SK-N-SH (cell line): ENCODE data around the gene MAN2B1. TPM values are rescaled to one million over a fixed set of nuclear protein-coding genes. Genes with fewer than 3 reads are reported as not detected.

Experiments
- CTCF ChIA-PET: fragments of 300-600, 350-600 bp; formaldehyde crosslinking; extraction: SDS; loops from one replicate; lab custom pipeline; 2021; lab: Yijun Ruan, JAX
- POLR2A ChIA-PET: fragments of 350-600 bp; sonication (Branson Sonifier 250); formaldehyde crosslinking; extraction: SDS; loops from one replicate; lab custom pipeline; 2020; ENCODE audit warnings: antibody characterized with exemption, inconsistent platforms; lab: Yijun Ruan, JAX
- DNase-seq: peaks from one replicate; pipeline ENCODE4 v3.0.0; 2012
- H2AFZ ChIP-seq: fragments of 200-600 bp; sonication (generic); 2 replicates; pipeline ENCODE4 v1.8.1; 2016; ENCODE audit warnings: antibody characterized with exemption, mild to moderate bottlenecking, low read depth
- H3F3A ChIP-seq: fragments of 200-600 bp; sonication (generic); replicated peaks from 2 replicates; pipeline ENCODE3; 2016; ENCODE audit warnings: antibody characterized with exemption, mild to moderate bottlenecking; ENCODE audit not compliant: insufficient read depth
- H3K27ac ChIP-seq, 2 experiments: fragments of 200-500 bp in 1 of 2; fragments of 200-600 bp in 1 of 2; sonication (Bioruptor generic) in 1 of 2; sonication (generic), shearing (Covaris generic) in 1 of 2; 2 replicates each; pipeline versions ENCODE4 v1.5.1 to v1.6.1; 2014 to 2016; ENCODE audit warnings: low read depth in 2 of 2, inconsistent platforms in 1 of 2, low read length in 1 of 2, mild to moderate bottlenecking in 1 of 2, mixed read lengths in 1 of 2
- H3K27me3 ChIP-seq: fragments of 200-600 bp; sonication (generic), shearing (Covaris generic); 2 replicates; pipeline ENCODE4 v1.6.1; 2016; ENCODE audit warnings: mixed run types; ENCODE audit not compliant: insufficient read depth
- H3K36me3 ChIP-seq, 2 experiments: fragments of 200-500 bp in 1 of 2; fragments of 200-600 bp in 1 of 2; sonication (Bioruptor generic) in 1 of 2; sonication (generic) in 1 of 2; replicated peaks in 1 of 2; 2 replicates each; pipeline versions ENCODE3 to v1.5.1; 2014 to 2016; ENCODE audit warnings: low read length in 1 of 2, mild to moderate bottlenecking in 1 of 2; ENCODE audit not compliant: insufficient read depth in 2 of 2, control insufficient read depth in 1 of 2
- H3K4me1 ChIP-seq, 2 experiments: fragments of 200-500 bp in 1 of 2; fragments of 200-600 bp in 1 of 2; sonication (Bioruptor generic) in 1 of 2; sonication (generic), shearing (Covaris generic) in 1 of 2; 2 replicates each; pipeline versions ENCODE4 v1.5.1 to v1.6.1; 2014 to 2016; ENCODE audit warnings: low read depth in 1 of 2, low read length in 1 of 2, mixed run types in 1 of 2; ENCODE audit not compliant: insufficient read depth in 2 of 2, control insufficient read depth in 1 of 2
- H3K4me2 ChIP-seq: fragments of 200-600 bp; sonication (generic), shearing (Covaris generic); 2 replicates; pipeline ENCODE4 v1.6.1; 2017; ENCODE audit warnings: mixed run types
- H3K4me3 ChIP-seq, 2 experiments: fragments of 200-500 bp in 1 of 2; fragments of 200-600 bp in 1 of 2; sonication (Bioruptor generic) in 1 of 2; sonication (generic), shearing (Covaris generic) in 1 of 2; 2 replicates each; pipeline versions ENCODE4 v1.5.1 to v1.8.1; 2014 to 2016; ENCODE audit warnings: low read depth in 2 of 2, inconsistent platforms in 1 of 2, low read length in 1 of 2, mild to moderate bottlenecking in 1 of 2, mixed read lengths in 1 of 2, moderate library complexity in 1 of 2
- H3K79me2 ChIP-seq: fragments of 200-600 bp; sonication (generic); 2 replicates; pipeline ENCODE4 v1.8.1; 2017; ENCODE audit warnings: mild to moderate bottlenecking; ENCODE audit not compliant: insufficient read depth
- H3K9ac ChIP-seq: fragments of 200-600 bp; sonication (generic); 2 replicates; pipeline ENCODE4 v1.6.1; 2017; ENCODE audit warnings: mixed run types
- H3K9me2 ChIP-seq: fragments of 200-600 bp; sonication (generic); 2 replicates; pipeline ENCODE4 v1.6.1; 2017; ENCODE audit warnings: mixed run types
- H3K9me3 ChIP-seq: fragments of 200-600 bp; sonication (generic); 2 replicates; pipeline ENCODE4 v1.6.1; 2017; ENCODE audit warnings: mixed run types, mild to moderate bottlenecking, moderate library complexity
- H4K20me1 ChIP-seq: fragments of 200-600 bp; sonication (generic); 2 replicates; pipeline ENCODE4 v1.6.1; 2017; ENCODE audit warnings: mild to moderate bottlenecking, mixed run types; ENCODE audit not compliant: insufficient read depth
- CHD2 ChIP-seq: fragments of 150-350 bp; IDR thresholded peaks from 2 replicates; pipeline ENCODE4 v1.6.1; 2018; ENCODE audit warnings: low read length; ENCODE audit not compliant: partially characterized antibody
- ELF1 ChIP-seq: IDR thresholded peaks from 2 replicates; pipeline ENCODE4 v1.4.0; 2012
- FOXM1 ChIP-seq: IDR thresholded peaks from 2 replicates; pipeline ENCODE4 v1.4.0; 2012; ENCODE audit warnings: low read depth, mild to moderate bottlenecking
- GABPA ChIP-seq: IDR thresholded peaks from 2 replicates; pipeline ENCODE4 v1.4.0; 2012; ENCODE audit warnings: low read depth, mild to moderate bottlenecking
- GATA2 ChIP-seq: sonication (generic); formaldehyde crosslinking; IDR thresholded peaks from 2 replicates; pipeline ENCODE4 v1.5.0; 2020; ENCODE audit warnings: mild to moderate bottlenecking, missing genetic modification reagents
- IRF3 ChIP-seq: fragments of 150-350 bp; IDR thresholded peaks from 2 replicates; pipeline ENCODE4 v1.6.1; 2016; ENCODE audit warnings: mild to moderate bottlenecking, low read depth, low read length
- JUND ChIP-seq: IDR thresholded peaks from 2 replicates; pipeline ENCODE4 v1.4.0; 2012
- MEF2A ChIP-seq: IDR thresholded peaks from 2 replicates; pipeline ENCODE4 v1.4.0; 2012; ENCODE audit warnings: low read depth, borderline replicate concordance
- PBX3 ChIP-seq: IDR thresholded peaks from 2 replicates; pipeline ENCODE4; 2012
- RAD21 ChIP-seq: IDR thresholded peaks from 2 replicates; pipeline ENCODE4 v1.6.1; 2012; ENCODE audit warnings: mild to moderate bottlenecking, low read length
- SIN3A ChIP-seq: IDR thresholded peaks from 2 replicates; pipeline ENCODE4 v1.6.1; 2012; ENCODE audit warnings: low read depth, mild to moderate bottlenecking, low read length, moderate library complexity, borderline replicate concordance
- TAF1 ChIP-seq: IDR thresholded peaks from 2 replicates; pipeline ENCODE4 v1.6.1; 2012; ENCODE audit warnings: low read depth, mild to moderate bottlenecking, low read length, moderate library complexity, borderline replicate concordance
- TCF12 ChIP-seq: IDR thresholded peaks from 2 replicates; pipeline ENCODE4 v1.4.0; 2012
- USF2 ChIP-seq: fragments of 150-350 bp; IDR thresholded peaks from 2 replicates; pipeline ENCODE4 v1.6.1; 2017; ENCODE audit warnings: antibody characterized with exemption, low read length, low read depth, borderline replicate concordance
- YY1 ChIP-seq: IDR thresholded peaks from 2 replicates; pipeline ENCODE4 v1.4.0; 2012; ENCODE audit warnings: low read depth, mild to moderate bottlenecking
- WGBS: methylation state at CpG from one replicate; pipeline ENCODE4 v1.1.6; 2017; ENCODE audit warnings: low lambda C conversion rate; 5-methylcytosine and 5-hydroxymethylcytosine counted together
- polyA plus RNA-seq, 3 experiments: library from polyadenylated mRNA; depleted of rRNA; stranded (reverse); fragments of >200 nt; gene quantifications; 2 replicates each; pipeline ENCODE4 v1.2.3, GENCODE V29; 2012
- TF ChIP-seq, protein P1 (sequence below): IDR thresholded peaks from 2 replicates; pipeline ENCODE4 v1.4.0; 2012; ENCODE audit warnings: low read depth, borderline replicate concordance
- TF ChIP-seq, protein P2 (sequence below): IDR thresholded peaks from 2 replicates; pipeline ENCODE4 v1.6.1; 2012; ENCODE audit warnings: mild to moderate bottlenecking, low read depth, low read length, moderate library complexity
- TF ChIP-seq, protein P3 (sequence below): IDR thresholded peaks from 2 replicates; pipeline ENCODE4 v1.4.0; 2012; ENCODE audit warnings: low read depth, borderline replicate concordance

The MAN2B1 gene
- polyA plus RNA-seq, 1 of the 3 experiments (the other 2 are of a cell fraction), result 47.0 TPM

DNA sequence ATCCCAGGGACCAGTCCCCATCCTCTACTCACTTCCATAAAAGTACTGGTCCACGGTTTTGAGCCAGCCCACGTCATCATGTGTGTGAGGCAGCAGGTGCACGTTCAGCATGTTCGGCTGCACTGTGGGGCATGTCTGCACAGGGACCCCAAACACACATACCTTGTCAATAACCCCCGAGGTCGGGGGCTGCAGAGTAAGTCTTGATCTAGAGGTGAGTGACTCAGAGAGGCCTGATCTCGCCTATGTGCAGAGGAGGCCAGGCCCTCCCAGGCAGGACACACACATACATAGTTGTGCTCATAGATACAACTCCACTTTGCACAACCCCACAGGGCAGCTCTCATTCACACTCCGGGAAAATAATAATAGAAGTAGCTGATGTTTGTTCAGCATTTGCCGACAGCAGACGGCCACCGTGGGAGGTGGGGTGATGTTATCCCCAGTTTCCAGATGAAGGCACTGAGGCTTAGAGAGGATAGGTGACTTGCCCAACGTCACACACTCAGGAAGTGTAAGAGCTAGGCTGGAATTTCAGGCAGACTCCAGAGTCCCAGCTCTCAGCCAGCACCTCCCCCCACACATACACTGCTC is 774 bp downstream of the MAN2B1 start:
- Histone ChIP-seq H3K9ac (peak overlapping the region; percentile 82), H3K36me3 (peaks cover 11 to 16% of the 10 kb centered on the region in 2 experiments), H3K27ac (no peak overlapping the region; a peak in 1 of 4 replicates), H3K79me2 (peaks cover 47% of the 10 kb centered on the region), H3F3A (peaks cover 17% of the 10 kb centered on the region), H3K9me3 (no peaks in the 10 kb centered on the region), H3K4me2 (peak overlapping the region; percentile 90), H3K4me1 (peaks cover 4 to 35% of the 10 kb centered on the region in 2 experiments; a peak in 2 of 4 replicates), H2AFZ (peak overlapping the region; percentile 76), H3K9me2 (no peaks in the 10 kb centered on the region), H4K20me1 (no peaks in the 10 kb centered on the region), H3K27me3 (no peaks in the 10 kb centered on the region), H3K4me3 (peak overlapping the region; percentile 71 to 94)
- WGBS, result 33% methylated on average over 5 of the region's 12 CpGs
- TF ChIP-seq JUND (no peak), SIN3A (no peak), TAF1 (no peak), RAD21 (no peak), USF2 (no peak), IRF3 (no peak), PBX3 (no peak), GATA2 (CRISPR knock-in tag) (no peak), TCF12 (no peak), GABPA (no peak), FOXM1 (no peak), ELF1 (no peak), CHD2 (no peak), YY1 (no peak), MEF2A (no peak)
- TF ChIP-seq, protein P1, sequence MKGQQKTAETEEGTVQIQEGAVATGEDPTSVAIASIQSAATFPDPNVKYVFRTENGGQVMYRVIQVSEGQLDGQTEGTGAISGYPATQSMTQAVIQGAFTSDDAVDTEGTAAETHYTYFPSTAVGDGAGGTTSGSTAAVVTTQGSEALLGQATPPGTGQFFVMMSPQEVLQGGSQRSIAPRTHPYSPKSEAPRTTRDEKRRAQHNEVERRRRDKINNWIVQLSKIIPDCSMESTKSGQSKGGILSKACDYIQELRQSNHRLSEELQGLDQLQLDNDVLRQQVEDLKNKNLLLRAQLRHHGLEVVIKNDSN, result no peak
- TF ChIP-seq, protein P2, sequence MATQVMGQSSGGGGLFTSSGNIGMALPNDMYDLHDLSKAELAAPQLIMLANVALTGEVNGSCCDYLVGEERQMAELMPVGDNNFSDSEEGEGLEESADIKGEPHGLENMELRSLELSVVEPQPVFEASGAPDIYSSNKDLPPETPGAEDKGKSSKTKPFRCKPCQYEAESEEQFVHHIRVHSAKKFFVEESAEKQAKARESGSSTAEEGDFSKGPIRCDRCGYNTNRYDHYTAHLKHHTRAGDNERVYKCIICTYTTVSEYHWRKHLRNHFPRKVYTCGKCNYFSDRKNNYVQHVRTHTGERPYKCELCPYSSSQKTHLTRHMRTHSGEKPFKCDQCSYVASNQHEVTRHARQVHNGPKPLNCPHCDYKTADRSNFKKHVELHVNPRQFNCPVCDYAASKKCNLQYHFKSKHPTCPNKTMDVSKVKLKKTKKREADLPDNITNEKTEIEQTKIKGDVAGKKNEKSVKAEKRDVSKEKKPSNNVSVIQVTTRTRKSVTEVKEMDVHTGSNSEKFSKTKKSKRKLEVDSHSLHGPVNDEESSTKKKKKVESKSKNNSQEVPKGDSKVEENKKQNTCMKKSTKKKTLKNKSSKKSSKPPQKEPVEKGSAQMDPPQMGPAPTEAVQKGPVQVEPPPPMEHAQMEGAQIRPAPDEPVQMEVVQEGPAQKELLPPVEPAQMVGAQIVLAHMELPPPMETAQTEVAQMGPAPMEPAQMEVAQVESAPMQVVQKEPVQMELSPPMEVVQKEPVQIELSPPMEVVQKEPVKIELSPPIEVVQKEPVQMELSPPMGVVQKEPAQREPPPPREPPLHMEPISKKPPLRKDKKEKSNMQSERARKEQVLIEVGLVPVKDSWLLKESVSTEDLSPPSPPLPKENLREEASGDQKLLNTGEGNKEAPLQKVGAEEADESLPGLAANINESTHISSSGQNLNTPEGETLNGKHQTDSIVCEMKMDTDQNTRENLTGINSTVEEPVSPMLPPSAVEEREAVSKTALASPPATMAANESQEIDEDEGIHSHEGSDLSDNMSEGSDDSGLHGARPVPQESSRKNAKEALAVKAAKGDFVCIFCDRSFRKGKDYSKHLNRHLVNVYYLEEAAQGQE, result no peak
- TF ChIP-seq, protein P3, sequence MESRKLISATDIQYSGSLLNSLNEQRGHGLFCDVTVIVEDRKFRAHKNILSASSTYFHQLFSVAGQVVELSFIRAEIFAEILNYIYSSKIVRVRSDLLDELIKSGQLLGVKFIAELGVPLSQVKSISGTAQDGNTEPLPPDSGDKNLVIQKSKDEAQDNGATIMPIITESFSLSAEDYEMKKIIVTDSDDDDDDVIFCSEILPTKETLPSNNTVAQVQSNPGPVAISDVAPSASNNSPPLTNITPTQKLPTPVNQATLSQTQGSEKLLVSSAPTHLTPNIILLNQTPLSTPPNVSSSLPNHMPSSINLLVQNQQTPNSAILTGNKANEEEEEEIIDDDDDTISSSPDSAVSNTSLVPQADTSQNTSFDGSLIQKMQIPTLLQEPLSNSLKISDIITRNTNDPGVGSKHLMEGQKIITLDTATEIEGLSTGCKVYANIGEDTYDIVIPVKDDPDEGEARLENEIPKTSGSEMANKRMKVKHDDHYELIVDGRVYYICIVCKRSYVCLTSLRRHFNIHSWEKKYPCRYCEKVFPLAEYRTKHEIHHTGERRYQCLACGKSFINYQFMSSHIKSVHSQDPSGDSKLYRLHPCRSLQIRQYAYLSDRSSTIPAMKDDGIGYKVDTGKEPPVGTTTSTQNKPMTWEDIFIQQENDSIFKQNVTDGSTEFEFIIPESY, result no peak
- no peak for DNase-seq
- ChIA-PET CTCF (interaction anchor here (0.9 to 3.1 kb wide), 10 partner anchors 8 to 742 kb away, joined by 3 to 12 read pairs (median 4); no protein-coding TSS in a partner anchor), POLR2A (interaction anchor here (0.9 to 1.2 kb wide), 4 partner anchors 11 to 606 kb away, joined by 3 to 6 read pairs (median 4); no protein-coding TSS in a partner anchor)
